Loucy (cell line): Measurements from ENCODE around the gene ZNF362.

Experiments
- H2AFZ ChIP-seq: fragments of 200-600 bp; sonication (generic); 2 replicates; pipeline ENCODE4 v1.6.0; 2016; ENCODE audit warnings: antibody characterized with exemption, mild to moderate bottlenecking, low read length, moderate library complexity
- H3F3A ChIP-seq: fragments of 200-600 bp; 2 replicates; pipeline ENCODE4 v1.6.0; 2016; ENCODE audit warnings: antibody characterized with exemption, low read depth, mild to moderate bottlenecking
- H3K27me3 ChIP-seq: fragments of 200-600 bp; sonication (generic); 2 replicates; pipeline ENCODE4 v1.6.1; 2014; ENCODE audit warnings: low read length, mild to moderate bottlenecking; ENCODE audit not compliant: insufficient read depth, poor library complexity, severe bottlenecking
- H3K36me3 ChIP-seq: fragments of 200-600 bp; sonication (generic); 2 replicates; pipeline ENCODE4 v1.6.1; 2016; ENCODE audit warnings: low read length; ENCODE audit not compliant: insufficient read depth
- H3K4me1 ChIP-seq: fragments of 200-600 bp; sonication (generic); 2 replicates; pipeline ENCODE4 v1.5.1; 2014; ENCODE audit warnings: low read length, mild to moderate bottlenecking; ENCODE audit not compliant: insufficient read depth, poor library complexity, severe bottlenecking
- H3K4me2 ChIP-seq: fragments of 200-600 bp; sonication (generic); 2 replicates; pipeline ENCODE4 v1.6.0; 2014; ENCODE audit warnings: antibody characterized with exemption, low read length, low read depth, mild to moderate bottlenecking; ENCODE audit not compliant: poor library complexity, severe bottlenecking
- H3K4me3 ChIP-seq: fragments of 200-600 bp; sonication (generic); 2 replicates; pipeline ENCODE4 v1.5.1; 2014; ENCODE audit warnings: low read length, mild to moderate bottlenecking, mixed read lengths; ENCODE audit not compliant: poor library complexity, severe bottlenecking
- H3K79me2 ChIP-seq: fragments of 200-600 bp; sonication (generic); 2 replicates; pipeline ENCODE4 v1.6.1; 2014; ENCODE audit warnings: low read length; ENCODE audit not compliant: insufficient read depth
- H3K9ac ChIP-seq: fragments of 200-600 bp; sonication (generic); 2 replicates; pipeline ENCODE4 v1.6.0; 2014; ENCODE audit warnings: mild to moderate bottlenecking, low read depth, low read length, moderate library complexity; ENCODE audit not compliant: poor library complexity, severe bottlenecking
- H3K9me2 ChIP-seq: fragments of 200-600 bp; sonication (generic); replicated peaks from 2 replicates; pipeline ENCODE4 v1.6.1; 2016; ENCODE audit warnings: low read depth, low read length, mixed read lengths
- H3K9me3 ChIP-seq: fragments of 200-600 bp; sonication (generic); 2 replicates; pipeline ENCODE4 v1.6.1; 2014; ENCODE audit warnings: mild to moderate bottlenecking, antibody characterized with exemption, low read length, low read depth; ENCODE audit not compliant: insufficient read depth
- H4K20me1 ChIP-seq: fragments of 200-600 bp; sonication (generic); 2 replicates; pipeline ENCODE4 v1.6.0; 2014; ENCODE audit warnings: antibody characterized with exemption, low read length, mild to moderate bottlenecking; ENCODE audit not compliant: insufficient read depth, poor library complexity, severe bottlenecking
- CTCF ChIP-seq: fragments of 200-600 bp; sonication (generic); conservative IDR thresholded peaks from 2 replicates; pipeline ENCODE4 v1.5.1; 2014; ENCODE audit warnings: mild to moderate bottlenecking, antibody characterized with exemption, low read length
- EZH2phosphoT487 ChIP-seq: fragments of 200-600 bp; IDR thresholded peaks from 2 replicates; pipeline ENCODE4 v1.6.1; 2018; ENCODE audit warnings: antibody characterized with exemption, mild to moderate bottlenecking, moderate library complexity, borderline replicate concordance

The ZNF362 gene

GRCh38 chr1:33305016-33305415 lies 48.7 kb downstream of the ZNF362 start:
- Histone ChIP-seq H3K4me1 (peaks cover 15% of the 10 kb centered on the region), H3K4me3 (no peak overlapping the region), H4K20me1 (no peaks in the 10 kb centered on the region), H3F3A (no peaks in the 10 kb centered on the region; the same call in 1 of the 2 replicates), H3K79me2 (no peaks in the 10 kb centered on the region), H3K36me3 (peaks cover 4% of the 10 kb centered on the region; the same call in 1 of the 2 replicates), H3K9me3 (no peaks in the 10 kb centered on the region), H3K9me2 (no peaks in the 10 kb centered on the region), H2AFZ (no peak overlapping the region), H3K9ac (no peak overlapping the region), H3K27me3 (no peaks in the 10 kb centered on the region), H3K4me2 (no peak overlapping the region)
- TF ChIP-seq EZH2phosphoT487 (no peak), CTCF (no peak)

DNA sequence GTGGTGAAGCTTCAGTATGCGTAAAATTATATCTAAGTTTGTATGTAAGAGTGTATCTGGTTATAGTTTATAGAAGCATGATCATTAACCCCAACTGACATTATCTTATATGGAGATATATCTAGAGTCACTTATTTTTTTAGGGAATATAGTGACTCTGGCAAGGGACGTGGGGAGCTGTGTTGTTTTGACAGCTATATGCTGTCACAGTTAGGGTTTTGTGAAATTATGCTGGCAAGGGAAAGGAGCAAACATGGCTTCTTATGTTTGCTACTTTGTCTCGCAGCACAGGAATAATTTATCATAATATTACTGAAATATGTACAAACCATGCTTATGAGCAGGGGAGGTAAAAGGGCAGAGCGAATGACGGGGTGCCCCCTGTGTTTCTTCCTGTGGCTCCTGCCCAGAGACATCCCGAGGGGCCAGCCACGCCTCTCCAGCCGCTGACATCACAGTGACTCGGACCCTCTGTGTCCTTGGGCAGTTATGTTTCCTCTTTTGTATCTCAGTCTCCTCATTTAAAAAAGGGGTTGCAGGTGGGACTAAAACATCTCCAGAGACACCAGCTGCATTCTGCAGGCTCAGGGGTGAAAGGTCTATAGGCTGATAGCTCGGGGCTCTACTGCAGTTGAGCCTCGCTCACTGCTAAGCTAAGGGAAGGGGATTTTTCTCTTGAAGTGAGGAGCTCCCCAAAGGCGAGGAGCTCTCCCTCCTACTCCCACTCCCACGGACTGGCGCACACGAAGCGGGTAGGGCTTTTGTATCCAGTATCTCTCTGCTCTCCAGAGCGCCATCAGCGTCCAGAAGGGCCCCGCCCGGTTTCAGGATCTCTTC lies 49.7 kb downstream of the ZNF362 start:
- no peak overlapping the region for H3K4me3 ChIP-seq
- no peaks in the 10 kb centered on the region for H3K79me2 ChIP-seq
- no peaks in the 10 kb centered on the region; the same call in 1 of the 2 replicates for H3F3A ChIP-seq
- H3K36me3 ChIP-seq, result no peaks in the 10 kb centered on the region
- no peaks in the 10 kb centered on the region for H4K20me1 ChIP-seq
- TF ChIP-seq EZH2phosphoT487, result no peak
- TF ChIP-seq CTCF, result no peak
- no peaks in the 10 kb centered on the region for H3K9me3 ChIP-seq
- H3K4me2 ChIP-seq, result no peak overlapping the region
- peaks cover 15% of the 10 kb centered on the region for H3K4me1 ChIP-seq
- no peaks in the 10 kb centered on the region for H3K9me2 ChIP-seq
- no peaks in the 10 kb centered on the region for H3K27me3 ChIP-seq
- no peak overlapping the region for H3K9ac ChIP-seq
- no peak overlapping the region for H2AFZ ChIP-seq

GRCh38 chr1:33306653-33307493 lies 50.6 kb downstream of the ZNF362 start:
- Histone ChIP-seq H3F3A (no peaks in the 10 kb centered on the region; the same call in 1 of the 2 replicates), H4K20me1 (no peaks in the 10 kb centered on the region), H3K79me2 (no peaks in the 10 kb centered on the region), H3K4me3 (no peak overlapping the region), H3K4me2 (no peak overlapping the region), H2AFZ (no peak overlapping the region), H3K27me3 (no peaks in the 10 kb centered on the region), H3K9ac (no peak overlapping the region), H3K4me1 (peaks cover 14% of the 10 kb centered on the region), H3K36me3 (no peaks in the 10 kb centered on the region), H3K9me3 (no peaks in the 10 kb centered on the region), H3K9me2 (no peaks in the 10 kb centered on the region)
- TF ChIP-seq EZH2phosphoT487, result no peak
- no peak for TF ChIP-seq CTCF
